Left kidney (tissue), 2 donors: Measurements from ENCODE around the gene CRTAP. TPM values are rescaled to one million over a fixed set of nuclear protein-coding genes. Genes with fewer than 3 reads are reported as not detected.
"Not testable (repeated sequence)": the region's sequence is repeated elsewhere in the genome, so short reads cannot be mapped to it uniquely, and the experiment has no call there.

ENCODE experiments used
- DNase-seq: peaks from one replicate; pipeline ENCODE4 v3.0.0-alpha.2; 2013
- polyA plus RNA-seq: library from polyadenylated mRNA; unstranded; fragments of 120-200 nt; gene quantifications from one replicate; pipeline ENCODE4 v1.2.1, GENCODE V29; 2013; ENCODE audit not compliant: insufficient read length

Gene CRTAP
- polyA plus RNA-seq, 1 donor: 156 TPM

- DNase-seq: no peak
Measured at GRCh38 chr3:33174711-33175414, 61.0 kb downstream of the CRTAP start.

- DNase-seq: no peak
Measured at GRCh38 chr3:33179132-33179531, 65.3 kb downstream of the CRTAP start.

GRCh38 chr3:33181229-33181628 is 67.4 kb downstream of the CRTAP start:
- DNase-seq: no peak

GRCh38 chr3:33181641-33182040 is 67.8 kb downstream of the CRTAP start:
- not testable (repeated sequence) for DNase-seq

GRCh38 chr3:33184863-33185262 is 71.0 kb downstream of the CRTAP start:
- DNase-seq: no peak

- no peak for DNase-seq
Measured at GRCh38 chr3:33186524-33187367, 72.9 kb downstream of the CRTAP start.

GRCh38 chr3:33187368-33187634 is 73.5 kb downstream of the CRTAP start:
- DNase-seq: no peak

GRCh38 chr3:33194303-33194702 is 80.5 kb downstream of the CRTAP start:
- no peak for DNase-seq

- no peak for DNase-seq
Measured at GRCh38 chr3:33196538-33196937, 82.7 kb downstream of the CRTAP start.

Other genes starting within 250 kb of the CRTAP start
- 0.18 TPM for gene CCR4, start 162.4 kb upstream of the CRTAP start, polyA plus RNA-seq
- gene GLB1, start 16.9 kb upstream of the CRTAP start, polyA plus RNA-seq: 91.2 TPM
- 2.5 TPM for gene TMPPE, start 16.9 kb upstream of the CRTAP start, polyA plus RNA-seq
- gene SUSD5, start 104.8 kb downstream of the CRTAP start, polyA plus RNA-seq: 4.5 TPM
- 28.7 TPM for gene FBXL2, start 163.4 kb downstream of the CRTAP start, polyA plus RNA-seq